Activated CD8-positive, alpha-beta T cell treated with anti-CD3 and anti-CD28 coated beads, Interleukin-2, amount 10 ng/mL, durations not matched to agents 7 days and 5 days (primary cell): ENCODE data around the gene OR2F2. TPM values are rescaled to one million over a fixed set of nuclear protein-coding genes. Genes with fewer than 3 reads are reported as not detected.

Experiments
- ATAC-seq: fragments of 150-1000 bp; cut with Tn5 transposase; one replicate; pipeline ENCODE4 v1.10.0; 2021; ENCODE audit warnings: moderate library complexity
- CTCF ChIA-PET: fragments of 350-600 bp; sonication (Branson Sonifier 250); formaldehyde crosslinking; loops from one replicate; lab custom pipeline; 2021; ENCODE audit warnings: antibody characterized with exemption; lab: Charles Lee
- POLR2A ChIA-PET: fragments of 350-600 bp; sonication (Branson Sonifier 250); formaldehyde crosslinking; loops from one replicate; lab custom pipeline; 2021; ENCODE audit warnings: antibody characterized with exemption; lab: Charles Lee
- DNase-seq: peaks from one replicate; pipeline ENCODE4 v3.0.0-alpha.2; 2020
- H3K27ac Mint-ChIP-seq: one replicate; pipeline ENCODE4 v1.8.0; 2021; ENCODE audit warnings: mild to moderate bottlenecking, mixed read lengths
- H3K27me3 Mint-ChIP-seq: one replicate; pipeline ENCODE4 v1.8.0; 2021; ENCODE audit warnings: low read depth, mixed read lengths
- H3K36me3 Mint-ChIP-seq: one replicate; pipeline ENCODE4 v1.8.0; 2021; ENCODE audit warnings: low read depth, mixed read lengths
- H3K4me1 Mint-ChIP-seq: one replicate; pipeline ENCODE4 v1.8.0; 2021; ENCODE audit warnings: low read depth, mixed read lengths
- H3K4me3 Mint-ChIP-seq: one replicate; pipeline ENCODE4 v1.8.0; 2021; ENCODE audit warnings: mild to moderate bottlenecking, mixed read lengths
- H3K9me3 Mint-ChIP-seq: one replicate; pipeline ENCODE4 v1.8.0; 2022; ENCODE audit warnings: mixed read lengths; ENCODE audit not compliant: insufficient read depth
- total RNA-seq, 2 experiments: library from RNA; stranded (reverse); gene quantifications; one replicate each; pipeline ENCODE4 v1.2.3, GENCODE V29; 2021

The OR2F2 gene
- total RNA-seq, 2 experiments from 2014 or later, result not detected

DNA sequence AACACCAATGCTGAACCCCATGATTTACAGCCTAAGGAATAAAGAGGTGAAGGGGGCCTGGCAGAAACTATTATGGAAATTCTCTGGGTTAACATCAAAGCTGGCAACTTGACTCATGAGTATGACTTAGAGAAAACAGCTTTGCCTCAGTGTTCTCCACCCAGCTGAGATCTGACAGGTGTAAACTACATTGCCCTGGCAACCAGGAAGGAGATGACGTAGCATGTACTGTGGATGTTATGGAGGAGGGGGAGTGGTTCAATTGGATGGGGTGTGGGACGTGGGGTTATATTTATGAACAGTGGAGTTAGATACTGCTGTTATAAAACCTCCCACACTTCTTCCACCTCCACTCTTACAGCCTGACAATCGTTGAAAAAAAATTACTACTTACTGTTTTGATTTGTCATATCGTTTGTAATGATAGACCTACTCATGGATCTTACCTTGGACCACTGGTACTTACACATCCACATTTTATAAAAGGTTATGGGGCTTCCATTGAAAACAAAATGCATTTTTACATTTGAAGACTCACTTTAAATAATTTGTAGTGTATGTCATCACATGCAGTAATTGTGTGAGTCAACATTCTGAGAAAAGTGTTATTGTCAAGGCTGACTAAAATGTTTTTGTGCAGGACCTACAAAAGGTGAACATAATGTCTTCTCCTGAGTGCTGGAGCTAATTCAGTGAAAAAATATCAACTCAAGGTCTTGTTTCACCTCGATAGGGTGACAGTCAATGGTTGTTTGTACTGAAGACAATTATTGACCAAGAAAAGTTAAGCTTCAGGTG, 26.0 kb downstream of the OR2F2 start:
- Mint-ChIP-seq H3K36me3 (no peaks in the 10 kb centered on the region), H3K9me3 (no peaks in the 10 kb centered on the region), H3K27me3 (peaks cover 14% of the 10 kb centered on the region), H3K4me1 (no peaks in the 10 kb centered on the region), H3K4me3 (no peak overlapping the region), H3K27ac (no peak overlapping the region)
- no peak for ATAC-seq
- ChIA-PET CTCF (no interaction called here), POLR2A (no interaction called here)
- DNase-seq, result no peak

- no peaks in the 10 kb centered on the region for H3K36me3 Mint-ChIP-seq
- DNase-seq (no peak), ATAC-seq (no peak)
- H3K27ac Mint-ChIP-seq, result no peak overlapping the region
- ChIA-PET POLR2A (no interaction called here), CTCF (no interaction called here)
- H3K4me3 Mint-ChIP-seq, result no peak overlapping the region
- no peaks in the 10 kb centered on the region for H3K4me1 Mint-ChIP-seq
- peaks cover 2% of the 10 kb centered on the region for H3K27me3 Mint-ChIP-seq
- no peaks in the 10 kb centered on the region for H3K9me3 Mint-ChIP-seq
Measured at GRCh38 chr7:143965280-143965679, 30.2 kb downstream of the OR2F2 start.

- POLR2A ChIA-PET, result no interaction called here
- CTCF ChIA-PET, result no interaction called here
Measured at GRCh38 chr7:143967398-143967797, 32.4 kb downstream of the OR2F2 start.

DNA sequence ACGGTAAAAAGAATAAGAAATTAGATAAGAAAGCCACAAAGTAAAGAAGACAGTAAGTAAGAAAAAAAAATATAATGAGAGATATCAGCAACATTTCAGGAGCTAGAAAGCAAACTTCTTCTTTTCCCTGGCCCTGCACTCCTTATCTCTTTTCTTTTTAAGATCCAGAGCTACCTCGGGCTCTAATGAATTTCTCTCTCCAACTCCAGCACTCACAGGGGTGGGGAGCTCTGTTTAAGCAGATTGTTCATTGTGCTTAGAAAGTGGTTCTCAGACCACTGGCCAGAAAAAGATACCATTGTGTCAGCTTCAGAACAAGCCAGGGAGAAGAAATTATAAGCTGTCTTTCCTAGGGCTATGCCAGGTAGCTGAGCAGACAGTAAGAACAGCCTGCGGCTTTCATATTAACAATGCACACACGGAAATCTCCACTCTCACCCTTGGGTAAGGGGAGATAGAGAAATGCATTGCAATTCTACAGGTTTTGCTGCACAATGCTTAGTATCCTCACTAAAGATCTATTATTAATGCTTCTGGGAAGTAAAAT, 38.9 kb downstream of the OR2F2 start:
- ChIA-PET POLR2A (no interaction called here), CTCF (no interaction called here)
- H3K36me3 Mint-ChIP-seq, result no peaks in the 10 kb centered on the region
- no peaks in the 10 kb centered on the region for H3K27me3 Mint-ChIP-seq
- H3K4me3 Mint-ChIP-seq, result no peak overlapping the region
- DNase-seq (no peak), ATAC-seq (no peak)
- H3K27ac Mint-ChIP-seq, result no peak overlapping the region
- H3K9me3 Mint-ChIP-seq, result no peaks in the 10 kb centered on the region
- no peaks in the 10 kb centered on the region for H3K4me1 Mint-ChIP-seq

More at GRCh38 chr7:143967398-143967797, 32.4 kb downstream of the OR2F2 start:
- ATAC-seq, result no peak
- Mint-ChIP-seq H3K27me3 (peaks cover 2% of the 10 kb centered on the region), H3K27ac (no peak overlapping the region), H3K9me3 (no peaks in the 10 kb centered on the region), H3K4me3 (no peak overlapping the region), H3K4me1 (no peaks in the 10 kb centered on the region), H3K36me3 (no peaks in the 10 kb centered on the region)
- no peak for DNase-seq

GRCh38 chr7:143974459-143974858, 39.4 kb downstream of the OR2F2 start:
- H3K36me3 Mint-ChIP-seq, result no peaks in the 10 kb centered on the region
- ATAC-seq, result no peak

DNA sequence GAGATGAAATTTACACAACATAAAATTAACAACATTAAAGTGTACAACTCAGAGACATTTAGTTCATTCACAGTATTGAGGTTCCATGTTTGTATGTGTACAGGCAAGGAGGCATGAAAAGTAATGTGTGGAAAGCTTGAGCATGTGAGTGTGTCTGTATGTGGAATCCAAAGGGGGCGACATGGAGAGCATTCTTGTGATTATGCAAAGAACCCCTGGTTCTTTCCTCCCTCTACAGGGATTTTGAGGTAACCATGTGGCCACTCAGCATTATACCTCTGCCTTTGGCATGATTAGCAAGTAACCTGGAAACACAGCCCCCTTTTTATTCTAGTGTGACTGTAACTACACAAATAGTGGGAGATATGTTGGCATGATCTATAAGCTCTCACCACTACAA, 40.6 kb downstream of the OR2F2 start:
- ATAC-seq (no peak), DNase-seq (no peak)
- POLR2A ChIA-PET, result no interaction called here
- Mint-ChIP-seq H3K36me3 (no peaks in the 10 kb centered on the region), H3K4me1 (no peaks in the 10 kb centered on the region), H3K27ac (no peak overlapping the region), H3K9me3 (no peaks in the 10 kb centered on the region), H3K4me3 (no peak overlapping the region), H3K27me3 (no peaks in the 10 kb centered on the region)
- CTCF ChIA-PET, result interaction anchor here (0.7 to 0.9 kb wide), 2 partner anchors 10 to 153 kb away, joined by 3 to 4 read pairs; no protein-coding TSS in a partner anchor

More at GRCh38 chr7:143974459-143974858, 39.4 kb downstream of the OR2F2 start:
- no peak for DNase-seq
- Mint-ChIP-seq H3K27me3 (no peaks in the 10 kb centered on the region), H3K4me1 (no peaks in the 10 kb centered on the region), H3K27ac (no peak overlapping the region), H3K9me3 (no peaks in the 10 kb centered on the region), H3K4me3 (no peak overlapping the region)
- ChIA-PET CTCF (no interaction called here), POLR2A (no interaction called here)

DNA sequence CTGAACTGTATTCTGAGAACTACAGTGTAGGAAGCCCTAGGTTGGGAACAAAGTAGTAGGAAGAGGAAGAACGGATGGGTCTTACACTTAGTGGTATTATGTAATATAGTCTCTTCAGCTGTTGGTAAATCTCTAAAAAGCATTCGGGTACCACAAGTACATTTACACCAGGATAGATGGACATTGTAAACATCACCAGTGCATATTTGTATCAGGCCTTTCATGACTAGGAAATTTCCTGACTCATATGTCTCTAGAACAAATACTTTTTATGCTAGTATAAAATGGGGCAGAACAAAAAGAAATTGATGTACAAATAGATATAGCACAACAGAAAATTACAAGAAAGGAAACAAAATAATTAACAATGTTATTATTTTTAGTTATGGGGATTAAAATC, 43.6 kb downstream of the OR2F2 start:
- CTCF ChIA-PET, result no interaction called here
- H3K36me3 Mint-ChIP-seq, result no peaks in the 10 kb centered on the region
- no peaks in the 10 kb centered on the region for H3K27me3 Mint-ChIP-seq
- H3K9me3 Mint-ChIP-seq, result no peaks in the 10 kb centered on the region
- H3K4me3 Mint-ChIP-seq, result no peak overlapping the region
- ATAC-seq, result no peak
- no peaks in the 10 kb centered on the region for H3K4me1 Mint-ChIP-seq
- POLR2A ChIA-PET, result no interaction called here
- DNase-seq, result no peak
- H3K27ac Mint-ChIP-seq, result no peak overlapping the region

- Mint-ChIP-seq H3K27ac (no peak overlapping the region), H3K27me3 (no peaks in the 10 kb centered on the region), H3K4me1 (no peaks in the 10 kb centered on the region), H3K4me3 (no peak overlapping the region), H3K36me3 (no peaks in the 10 kb centered on the region), H3K9me3 (no peaks in the 10 kb centered on the region)
- ATAC-seq, result no peak
- POLR2A ChIA-PET, result no interaction called here
- CTCF ChIA-PET, result no interaction called here
- DNase-seq, result no peak
Measured at GRCh38 chr7:143979359-143979758, 44.3 kb downstream of the OR2F2 start.

- ATAC-seq, result no peak
- H3K27ac Mint-ChIP-seq, result no peak overlapping the region
- no peak overlapping the region for H3K4me3 Mint-ChIP-seq
- POLR2A ChIA-PET, result no interaction called here
- no peaks in the 10 kb centered on the region for H3K27me3 Mint-ChIP-seq
- DNase-seq, result no peak
- CTCF ChIA-PET, result no interaction called here
- H3K9me3 Mint-ChIP-seq, result no peaks in the 10 kb centered on the region
- H3K4me1 Mint-ChIP-seq, result no peaks in the 10 kb centered on the region
- H3K36me3 Mint-ChIP-seq, result no peaks in the 10 kb centered on the region
Measured at GRCh38 chr7:143979998-143980397, 45.0 kb downstream of the OR2F2 start.

GRCh38 chr7:143980746-143981510, 45.9 kb downstream of the OR2F2 start:
- Mint-ChIP-seq H3K36me3 (no peaks in the 10 kb centered on the region), H3K9me3 (no peaks in the 10 kb centered on the region), H3K27me3 (no peaks in the 10 kb centered on the region), H3K4me3 (no peak overlapping the region), H3K4me1 (no peaks in the 10 kb centered on the region), H3K27ac (no peak overlapping the region)
- no peak for ATAC-seq
- ChIA-PET CTCF (no interaction called here), POLR2A (no interaction called here)
- no peak for DNase-seq

GRCh38 chr7:143983960-143984359, 48.9 kb downstream of the OR2F2 start:
- peaks cover 13% of the 10 kb centered on the region for H3K4me1 Mint-ChIP-seq
- no peaks in the 10 kb centered on the region for H3K36me3 Mint-ChIP-seq
- peaks cover 5% of the 10 kb centered on the region for H3K9me3 Mint-ChIP-seq
- no peak overlapping the region for H3K4me3 Mint-ChIP-seq
- ATAC-seq, result no peak
- no peak for DNase-seq
- ChIA-PET CTCF (no interaction called here), POLR2A (no interaction called here)
- H3K27ac Mint-ChIP-seq, result no peak overlapping the region
- no peaks in the 10 kb centered on the region for H3K27me3 Mint-ChIP-seq
